Stimulated activated CD8-positive, alpha-beta memory T cell treated with anti-CD3 and anti-CD28 coated beads, Interleukin-4, amount 100 ng/mL, for 24 hours (primary cell): ENCODE data around the gene DESI1.
"Not testable (repeated sequence)": the region's sequence is repeated elsewhere in the genome, so short reads cannot be mapped to it uniquely, and the experiment has no call there.

ENCODE experiments used
- DNase-seq: peaks from one replicate; pipeline ENCODE4 v3.0.0-alpha.2; 2020; ENCODE audit warnings: low read depth

The DESI1 gene

DNA sequence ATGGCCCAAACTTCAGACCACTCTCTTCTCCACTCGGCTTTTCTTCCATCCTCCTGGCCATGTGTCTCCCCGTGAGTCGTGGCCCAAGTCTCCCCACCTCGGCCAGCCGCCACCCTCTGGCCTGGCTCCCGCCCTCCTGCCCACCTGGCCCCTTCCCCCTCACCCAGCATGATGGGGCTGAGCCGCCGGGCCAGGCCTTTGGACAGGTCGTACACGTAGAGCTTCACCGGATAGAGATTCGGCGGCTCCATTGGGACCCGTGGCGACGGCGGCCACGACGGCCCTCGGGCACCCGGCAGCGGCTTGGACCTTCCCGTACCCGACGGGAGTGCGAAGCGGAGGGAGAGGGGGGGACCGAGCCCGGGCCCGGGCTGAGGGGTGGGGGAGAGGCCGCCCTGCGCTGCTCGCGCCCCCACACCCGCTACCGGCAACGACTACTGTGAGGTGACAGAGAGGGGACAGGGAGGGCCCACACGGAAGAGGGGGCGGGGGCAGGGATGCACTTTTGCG lies at the start of gene DESI1:
Gene DESI1 (minus strand): TSS at position 455 of the 510 bp plus-strand sequence. CDS start 204 bp downstream, at position 251.
- DNase-seq = no peak

DNA sequence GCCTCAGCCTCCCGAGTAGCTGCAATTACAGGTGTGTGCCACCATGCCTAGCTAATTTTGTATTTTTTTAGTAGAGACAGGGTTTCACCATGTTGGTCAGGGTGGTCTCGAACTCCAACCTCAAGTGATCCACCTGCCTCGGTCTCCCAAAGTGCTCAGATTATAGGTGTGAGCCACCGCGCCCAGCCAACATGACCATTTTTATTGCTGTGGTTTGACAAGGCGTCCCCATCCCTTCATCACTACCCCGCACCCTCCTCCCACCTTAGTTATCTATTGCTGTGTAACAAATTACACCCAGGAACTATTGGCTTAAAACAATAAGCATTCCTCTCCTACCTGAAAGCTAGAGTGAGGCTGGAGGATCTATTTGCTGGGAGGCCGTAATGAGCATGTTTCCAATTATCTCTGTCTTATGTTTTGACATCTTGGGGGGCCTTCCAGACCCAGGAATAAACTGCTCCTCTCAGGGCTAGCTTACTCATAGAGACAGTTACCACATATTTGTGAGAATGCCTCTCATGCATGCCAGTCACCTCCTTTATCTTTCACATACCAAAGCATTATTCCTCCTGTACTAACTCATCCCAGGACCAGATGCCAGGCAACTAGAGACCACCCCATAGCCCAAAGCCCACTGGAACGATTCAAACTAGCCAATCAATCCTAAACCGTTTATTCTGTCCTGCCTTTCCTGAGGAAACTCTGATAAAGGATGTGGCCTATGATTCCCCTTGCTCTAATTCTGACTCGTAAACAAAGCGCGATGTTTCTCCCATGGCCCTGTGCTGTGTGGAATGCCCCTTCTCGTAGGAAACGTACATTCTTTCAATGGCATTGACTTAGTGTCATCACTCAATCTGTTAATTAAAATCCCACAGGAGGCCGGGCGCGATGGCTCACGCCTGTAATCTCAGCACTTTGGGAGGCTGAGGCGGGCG lies 48.4 kb upstream of the DESI1 start:
- no peak for DNase-seq

DNA sequence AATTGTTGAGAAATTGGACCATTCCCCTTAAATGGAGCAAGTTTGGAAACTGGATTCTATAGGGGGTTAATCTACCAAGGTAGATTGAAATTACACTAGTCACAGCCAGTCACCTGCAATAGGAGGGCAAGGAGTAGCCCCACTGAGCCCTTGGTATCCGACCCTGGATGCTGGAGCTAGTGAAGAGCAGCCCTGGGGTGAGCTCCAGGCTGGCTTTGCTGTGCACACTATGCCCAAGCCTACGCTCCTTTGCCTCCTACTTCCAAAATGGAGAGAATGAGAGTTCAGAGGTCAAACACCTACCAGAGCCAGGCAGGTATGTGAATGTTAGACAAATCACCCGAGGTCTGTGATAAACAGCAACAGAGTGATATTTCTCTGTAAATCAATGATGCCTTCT lies 44.1 kb upstream of the DESI1 start:
- DNase-seq = no peak

- no peak for DNase-seq
These were observed 43.6 kb upstream of the DESI1 start for GRCh38 chr22:41664490-41664889.

DNA sequence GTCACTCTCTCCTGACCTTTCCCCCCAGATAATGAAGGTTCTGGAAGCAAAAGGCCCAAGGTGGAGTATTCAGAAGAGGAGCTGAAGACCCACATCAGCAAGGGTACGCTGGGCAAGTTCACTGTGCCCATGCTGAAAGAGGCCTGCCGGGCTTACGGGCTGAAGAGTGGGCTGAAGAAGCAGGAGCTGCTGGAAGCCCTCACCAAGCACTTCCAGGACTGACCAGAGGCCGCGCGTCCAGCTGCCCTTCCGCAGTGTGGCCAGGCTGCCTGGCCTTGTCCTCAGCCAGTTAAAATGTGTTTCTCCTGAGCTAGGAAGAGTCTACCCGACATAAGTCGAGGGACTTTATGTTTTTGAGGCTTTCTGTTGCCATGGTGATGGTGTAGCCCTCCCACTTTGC lies 42.8 kb upstream of the DESI1 start:
- not testable (repeated sequence) for DNase-seq

DNA sequence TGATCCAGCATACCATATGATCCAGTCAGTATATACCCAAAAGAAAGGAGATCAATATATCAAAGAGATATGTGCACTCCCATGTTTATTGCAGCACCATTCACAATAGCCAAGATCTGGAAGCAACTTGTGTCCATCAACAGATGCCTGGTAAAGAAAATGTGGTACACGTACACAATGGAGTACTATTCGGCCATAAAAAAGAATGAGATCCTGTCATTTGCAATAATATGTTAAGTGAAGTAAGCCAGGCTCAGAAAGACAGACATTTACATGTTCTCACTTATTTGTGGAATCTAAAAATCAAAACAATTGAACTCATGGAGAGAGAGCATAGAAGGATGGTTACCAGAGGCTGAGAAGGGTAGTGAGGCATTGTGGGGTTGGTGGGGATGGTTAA lies 40.9 kb upstream of the DESI1 start:
- no peak for DNase-seq

DNA sequence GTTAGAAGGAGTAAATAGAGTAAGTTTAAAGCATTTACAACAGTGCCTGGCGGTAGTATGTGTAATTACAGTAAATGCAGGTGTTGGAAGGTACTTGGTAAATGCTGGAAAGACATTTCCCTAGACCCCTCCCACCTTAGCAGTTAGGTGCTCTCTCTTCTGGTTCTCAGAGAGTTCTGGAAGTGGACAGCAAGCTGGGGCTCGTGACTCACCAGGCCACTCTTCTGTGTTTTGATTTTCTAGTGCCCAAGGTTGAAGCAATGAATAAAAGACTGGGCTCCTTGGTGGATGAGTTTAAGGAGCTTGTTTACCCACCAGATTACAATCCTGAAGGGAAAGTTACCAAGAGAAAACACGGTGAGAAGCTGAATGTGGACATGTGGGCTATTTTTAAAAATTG lies 40.2 kb upstream of the DESI1 start:
- no peak for DNase-seq

DNA sequence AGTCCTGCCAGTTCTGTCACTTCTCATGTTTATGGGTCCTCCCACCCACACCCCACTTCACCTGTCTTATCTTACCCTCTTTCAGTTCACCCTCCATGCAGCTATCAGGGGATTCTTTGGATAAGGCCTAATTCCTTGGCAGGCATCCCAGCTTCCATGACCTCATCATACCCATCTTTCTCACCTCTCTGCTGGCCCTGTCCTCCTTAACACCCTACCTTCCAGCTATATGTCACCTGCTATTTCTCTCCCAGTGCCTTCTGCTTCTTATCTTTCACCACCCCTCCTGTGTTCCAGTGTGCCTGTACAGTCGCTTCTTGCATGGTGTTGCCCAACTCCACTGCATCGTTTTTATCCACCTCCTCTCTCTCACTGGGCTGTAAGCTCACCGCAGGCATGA lies 39.6 kb upstream of the DESI1 start:
- no peak for DNase-seq

DNA sequence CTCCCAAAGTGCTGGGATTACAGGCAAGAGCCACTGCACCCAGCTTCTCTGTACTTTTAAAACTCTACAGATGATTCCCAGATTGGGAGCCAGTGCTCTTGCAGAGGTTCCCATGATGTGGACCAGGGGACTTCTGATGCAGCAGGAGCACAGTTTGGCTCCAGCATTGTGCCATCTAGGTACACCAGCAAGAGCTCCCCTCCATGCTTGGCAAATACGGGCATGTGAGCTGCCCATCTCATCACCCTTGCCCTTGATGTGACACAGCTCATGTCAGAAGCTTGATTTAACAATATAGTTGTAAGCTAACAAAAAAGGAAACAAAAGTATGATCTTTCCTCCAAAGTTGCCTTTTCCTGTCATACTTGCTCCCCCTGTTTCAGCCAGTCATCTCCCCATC lies 39.1 kb upstream of the DESI1 start:
- DNase-seq = no peak

- DNase-seq = no peak
These were observed 38.0 kb upstream of the DESI1 start for GRCh38 chr22:41658869-41659268.

- no peak for DNase-seq
These were observed 36.9 kb upstream of the DESI1 start for GRCh38 chr22:41657709-41658108.

DNA sequence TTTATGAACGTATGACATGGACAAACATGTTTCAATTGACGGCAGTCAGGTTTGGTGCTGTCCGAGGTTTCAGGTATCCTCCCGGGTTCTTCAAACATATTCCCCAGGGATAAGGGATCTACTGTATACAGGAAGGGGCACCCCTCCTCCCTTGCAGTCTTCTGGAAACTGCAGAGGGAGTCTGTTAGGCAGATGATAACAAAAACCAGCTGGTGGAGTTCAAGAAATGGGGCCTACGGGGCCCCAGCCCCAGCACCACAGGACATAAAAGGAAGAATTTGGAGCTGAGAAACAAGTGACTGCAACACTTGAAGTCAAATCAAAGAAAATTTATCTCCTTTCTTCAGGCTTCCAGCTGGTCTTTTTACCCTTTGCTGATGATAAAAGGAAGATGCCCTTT lies 35.7 kb upstream of the DESI1 start:
- DNase-seq = no peak

GRCh38 chr22:41654322-41654721 lies 33.5 kb upstream of the DESI1 start:
- no peak for DNase-seq

DNA sequence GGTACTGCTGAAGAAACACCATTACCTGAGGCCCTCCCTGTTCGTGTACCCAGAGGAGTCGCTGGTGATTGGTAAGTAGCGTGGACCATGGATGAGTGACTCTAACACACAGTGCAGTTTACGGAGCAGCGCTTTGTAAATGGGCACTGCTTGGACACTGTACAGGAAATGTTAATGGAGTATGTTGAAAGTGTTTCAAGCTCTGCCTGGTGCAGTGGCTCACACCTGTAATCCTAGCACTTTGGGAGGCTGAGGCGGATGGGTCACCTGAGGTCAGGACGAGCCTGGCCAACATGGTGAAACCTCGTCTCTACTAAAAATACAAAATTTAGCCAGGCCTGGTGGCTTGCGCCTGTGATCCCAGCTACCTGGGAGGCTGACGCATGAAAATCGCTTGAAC lies 30.0 kb upstream of the DESI1 start:
- no peak for DNase-seq

DNA sequence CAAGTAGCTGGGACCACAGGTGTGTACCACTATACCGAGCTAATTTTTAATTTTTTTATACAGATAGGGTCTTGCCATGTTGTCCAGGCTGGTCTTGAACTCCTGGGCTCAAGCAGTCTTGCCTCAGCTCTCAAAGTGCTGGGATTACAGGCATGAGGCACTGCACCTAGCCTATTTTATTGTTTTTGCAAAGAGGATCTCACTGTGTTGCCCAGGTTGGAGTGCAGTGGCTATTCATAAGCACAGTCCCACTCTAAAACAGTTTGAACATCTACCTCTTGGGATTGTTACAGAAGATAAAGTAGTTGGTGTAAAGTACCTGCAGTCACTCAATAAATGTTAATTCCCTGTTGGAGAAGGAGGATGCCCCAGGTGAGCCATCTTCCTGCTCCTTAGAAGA lies 29.4 kb upstream of the DESI1 start:
- no peak for DNase-seq

GRCh38 chr22:41648432-41648831 lies 27.6 kb upstream of the DESI1 start:
- no peak for DNase-seq

- no peak for DNase-seq
These were observed 26.9 kb upstream of the DESI1 start for GRCh38 chr22:41647771-41648170.

DNA sequence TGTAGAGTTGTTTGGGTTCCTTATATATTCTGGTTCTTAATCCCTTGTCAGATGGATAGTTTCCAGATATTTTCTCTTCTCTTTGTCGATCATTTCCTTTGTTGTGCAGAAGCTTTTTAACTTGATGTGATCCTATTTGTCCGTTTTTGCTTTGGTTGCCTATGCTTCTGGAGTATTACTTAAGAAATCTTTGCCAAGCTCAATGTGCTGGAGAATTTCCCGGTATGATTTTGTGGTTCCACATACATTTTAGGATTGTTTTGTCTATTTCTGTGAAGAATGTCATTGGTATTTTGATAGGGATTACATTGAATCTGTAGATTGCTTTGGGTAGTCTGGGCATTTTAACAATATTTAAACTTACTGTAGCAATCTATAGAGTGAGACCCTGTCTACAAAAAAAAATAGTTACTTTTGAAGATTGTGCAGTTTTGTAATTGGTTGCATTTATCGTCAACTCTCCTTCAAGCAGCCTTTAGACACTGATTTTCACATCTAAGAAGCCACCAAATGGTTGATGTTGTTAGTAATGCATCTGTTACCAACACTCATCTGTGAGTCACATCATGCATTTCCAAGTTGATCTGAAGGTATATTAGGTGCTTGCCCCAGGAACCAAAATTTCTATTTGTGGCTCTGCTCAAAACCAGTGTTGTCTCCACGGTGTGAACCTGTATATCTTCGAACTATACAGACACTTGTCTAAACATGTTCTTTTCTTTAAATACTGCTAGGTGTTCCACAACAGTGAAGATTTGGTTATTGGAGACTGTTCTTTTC lies 21.7 kb upstream of the DESI1 start:
- no peak for DNase-seq

- no peak for DNase-seq
These were observed 21.0 kb upstream of the DESI1 start for GRCh38 chr22:41641854-41642253.

DNA sequence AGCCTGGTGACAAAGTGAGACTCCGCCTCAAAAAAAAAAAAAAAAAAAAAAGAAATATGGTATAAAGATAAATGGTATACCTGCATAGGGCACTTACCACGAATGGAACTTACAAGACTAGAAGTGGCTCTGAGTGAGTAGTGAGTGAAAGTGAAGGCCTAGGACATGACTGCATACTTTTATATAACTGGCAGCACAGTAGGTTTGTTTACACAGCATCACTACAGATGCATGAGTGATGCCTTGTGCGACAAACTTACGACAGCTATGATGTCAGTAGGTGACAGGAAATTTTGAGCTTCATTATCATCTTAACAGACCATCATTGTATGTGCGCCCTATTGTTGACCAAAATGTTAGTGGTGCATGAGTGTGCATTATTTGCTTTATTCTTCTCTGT lies 17.9 kb upstream of the DESI1 start:
- no peak for DNase-seq

DNA sequence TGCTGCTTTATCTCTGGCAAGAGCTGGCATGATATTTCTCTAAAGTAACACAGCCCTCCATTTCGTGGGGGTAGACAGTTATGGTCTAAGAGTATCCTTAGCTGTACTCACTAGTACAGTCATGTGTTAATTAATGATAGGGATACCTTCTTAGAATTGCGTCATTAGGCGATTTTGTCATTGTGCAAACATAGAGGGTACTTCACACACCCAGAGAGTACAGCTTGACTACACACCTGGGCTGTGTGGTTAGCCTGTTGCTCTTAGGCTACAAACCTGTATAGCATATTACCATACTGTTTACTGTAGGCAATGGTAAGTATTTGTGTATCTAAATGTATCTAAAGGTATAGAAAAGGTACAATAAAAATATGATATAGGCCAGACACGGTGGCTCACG lies 17.3 kb upstream of the DESI1 start:
- no peak for DNase-seq

DNA sequence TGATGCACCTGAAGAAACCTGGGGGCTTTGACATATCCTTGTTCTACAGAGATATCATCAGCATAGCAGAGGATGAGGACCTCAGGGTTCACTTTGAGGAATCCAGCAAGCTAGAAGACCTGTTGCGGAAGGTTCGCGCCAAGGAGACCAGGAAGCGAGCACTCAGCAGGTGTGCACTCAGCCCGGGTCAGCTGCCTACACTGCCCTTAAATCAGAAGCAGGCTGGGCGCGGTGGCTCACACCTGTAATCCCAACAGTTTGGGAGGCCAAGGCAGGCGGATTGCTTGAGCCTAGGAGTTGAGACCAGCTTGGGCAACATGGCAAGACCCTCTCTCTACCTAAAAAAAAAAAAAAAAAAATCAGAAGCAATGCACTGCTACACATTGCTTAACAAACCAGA lies 16.8 kb upstream of the DESI1 start:
- not testable (repeated sequence) for DNase-seq

- DNase-seq = no peak
These were observed 15.6 kb upstream of the DESI1 start for GRCh38 chr22:41636467-41636866.
